Measurements from ENCODE around the gene OLIG1. TPM values are rescaled to one million over a fixed set of nuclear protein-coding genes. Genes with fewer than 3 reads are reported as not detected.
A peak's percentile ranks its signal among the peaks of the same experiment; 100 is the strongest.

Gene OLIG1
- total RNA-seq, 2 experiments from 2014 or later = 0.61 TPM; not detected in 1

- no peak for ATAC-seq
- no peaks in the 10 kb centered on the region for H3K36me3 Mint-ChIP-seq (ENCODE audit: low read depth)
- POLR2A ChIA-PET = no interaction called here
- CTCF ChIA-PET = no interaction called here
- H3K4me3 Mint-ChIP-seq = peak overlapping the region; percentile 6
- peaks cover 65% of the 10 kb centered on the region for H3K27me3 Mint-ChIP-seq
- H3K4me1 Mint-ChIP-seq (ENCODE audit: low read depth) = peaks cover 9% of the 10 kb centered on the region
- no peak for TF ChIP-seq CTCF (IDR thresholded peaks at IDR 0.05)
- H3K27ac Mint-ChIP-seq = no peak overlapping the region
- intact Hi-C loops (cut with micrococcal nuclease) = no loop called here
- DNase-seq = no peak
- H3K9me3 Mint-ChIP-seq = peaks cover 4% of the 10 kb centered on the region
These were observed 698 bp upstream of the OLIG1 start for GRCh38 chr21:33069243-33069642.

- DNase-seq (no peak), ATAC-seq (no peak)
- no peaks in the 10 kb centered on the region for H3K36me3 Mint-ChIP-seq (ENCODE audit: low read depth)
- ChIA-PET POLR2A (no interaction called here), CTCF (no interaction called here)
- no peak overlapping the region for H3K27ac Mint-ChIP-seq
- peaks cover 65% of the 10 kb centered on the region for H3K27me3 Mint-ChIP-seq
- H3K4me3 Mint-ChIP-seq = peak overlapping the region; percentile 21
- TF ChIP-seq CTCF (IDR thresholded peaks at IDR 0.05) = no peak
- intact Hi-C loops (cut with micrococcal nuclease) = no loop called here
- H3K9me3 Mint-ChIP-seq = peaks cover 4% of the 10 kb centered on the region
- H3K4me1 Mint-ChIP-seq (ENCODE audit: low read depth) = peaks cover 9% of the 10 kb centered on the region
These were observed 322 bp upstream of the OLIG1 start for GRCh38 chr21:33069645-33069993.

GRCh38 chr21:33070744-33070997 is 730 bp downstream of the OLIG1 start:
- no peak overlapping the region for H3K27ac Mint-ChIP-seq
- H3K4me1 Mint-ChIP-seq (ENCODE audit: low read depth) = peaks cover 9% of the 10 kb centered on the region
- H3K4me3 Mint-ChIP-seq = no peak overlapping the region
- CTCF ChIA-PET = no interaction called here
- H3K9me3 Mint-ChIP-seq = peaks cover 4% of the 10 kb centered on the region
- POLR2A ChIA-PET = no interaction called here
- no peaks in the 10 kb centered on the region for H3K36me3 Mint-ChIP-seq (ENCODE audit: low read depth)
- peak; percentile 19 for ATAC-seq
- no peak for DNase-seq
- intact Hi-C loops (cut with micrococcal nuclease) = loop anchor here (5.0 kb wide), 1 partner anchor 48 kb away; no protein-coding TSS in a partner anchor
- H3K27me3 Mint-ChIP-seq = peaks cover 66% of the 10 kb centered on the region
- TF ChIP-seq CTCF (IDR thresholded peaks at IDR 0.05) = no peak

GRCh38 chr21:33070998-33071769 is 1.2 kb downstream of the OLIG1 start:
- Mint-ChIP-seq H3K4me3 (peak overlapping the region; percentile 65), H3K9me3 (peaks cover 4% of the 10 kb centered on the region), H3K36me3 (ENCODE audit: low read depth) (no peaks in the 10 kb centered on the region), H3K27ac (no peak overlapping the region), H3K4me1 (ENCODE audit: low read depth) (peaks cover 9% of the 10 kb centered on the region), H3K27me3 (peaks cover 66% of the 10 kb centered on the region)
- ChIA-PET POLR2A (interaction anchor here (0.9 kb wide), 1 partner anchor 19 kb away, joined by 3 read pairs; no protein-coding TSS in a partner anchor), CTCF (no interaction called here)
- ATAC-seq = peak; percentile 50
- intact Hi-C loops (cut with micrococcal nuclease) = loop anchor here (5.0 kb wide), 1 partner anchor 49 kb away; no protein-coding TSS in a partner anchor
- peak; percentile 42 for DNase-seq
- no peak for TF ChIP-seq CTCF (IDR thresholded peaks at IDR 0.05)

- Mint-ChIP-seq H3K9me3 (peaks cover 4% of the 10 kb centered on the region), H3K27ac (no peak overlapping the region), H3K36me3 (ENCODE audit: low read depth) (no peaks in the 10 kb centered on the region), H3K4me1 (ENCODE audit: low read depth) (peaks cover 9% of the 10 kb centered on the region), H3K27me3 (peaks cover 61% of the 10 kb centered on the region), H3K4me3 (peak overlapping the region; percentile 65)
- CTCF ChIA-PET = interaction anchor here (1.1 to 1.6 kb wide), 2 partner anchors 125 to 131 kb away, joined by 3 to 6 read pairs; no protein-coding TSS in a partner anchor
- POLR2A ChIA-PET = interaction anchor here (0.9 kb wide), 1 partner anchor 20 kb away, joined by 3 read pairs; no protein-coding TSS in a partner anchor
- intact Hi-C loops (cut with micrococcal nuclease) = loop anchor here (5.0 kb wide), 1 partner anchor 50 kb away; no protein-coding TSS in a partner anchor
- no peak for TF ChIP-seq CTCF (IDR thresholded peaks at IDR 0.05)
- peak; percentile 3 for DNase-seq
- ATAC-seq = no peak
These were observed 1.9 kb downstream of the OLIG1 start for GRCh38 chr21:33071770-33072306.
